ENCODE measurements around the gene TTPAL.

DNA sequence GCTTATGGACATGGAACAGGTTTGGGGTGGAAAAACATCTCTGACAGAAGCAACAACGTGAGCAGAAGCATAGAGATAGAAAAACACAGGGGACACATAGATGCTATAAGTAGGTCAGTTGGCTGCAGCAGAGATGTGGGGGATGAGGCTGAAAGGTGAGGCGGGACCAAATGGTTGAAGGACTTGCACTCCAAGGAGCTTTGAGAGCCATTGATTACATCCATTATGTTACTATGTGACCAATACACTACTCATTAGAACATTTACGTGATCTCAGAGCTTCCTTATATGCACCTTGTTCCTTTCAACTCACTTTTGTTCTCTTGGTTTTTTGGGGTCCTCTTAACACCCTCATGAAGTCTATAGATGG lies 47.9 kb upstream of the TTPAL start:
- TF ChIP-seq, protein P1, sequence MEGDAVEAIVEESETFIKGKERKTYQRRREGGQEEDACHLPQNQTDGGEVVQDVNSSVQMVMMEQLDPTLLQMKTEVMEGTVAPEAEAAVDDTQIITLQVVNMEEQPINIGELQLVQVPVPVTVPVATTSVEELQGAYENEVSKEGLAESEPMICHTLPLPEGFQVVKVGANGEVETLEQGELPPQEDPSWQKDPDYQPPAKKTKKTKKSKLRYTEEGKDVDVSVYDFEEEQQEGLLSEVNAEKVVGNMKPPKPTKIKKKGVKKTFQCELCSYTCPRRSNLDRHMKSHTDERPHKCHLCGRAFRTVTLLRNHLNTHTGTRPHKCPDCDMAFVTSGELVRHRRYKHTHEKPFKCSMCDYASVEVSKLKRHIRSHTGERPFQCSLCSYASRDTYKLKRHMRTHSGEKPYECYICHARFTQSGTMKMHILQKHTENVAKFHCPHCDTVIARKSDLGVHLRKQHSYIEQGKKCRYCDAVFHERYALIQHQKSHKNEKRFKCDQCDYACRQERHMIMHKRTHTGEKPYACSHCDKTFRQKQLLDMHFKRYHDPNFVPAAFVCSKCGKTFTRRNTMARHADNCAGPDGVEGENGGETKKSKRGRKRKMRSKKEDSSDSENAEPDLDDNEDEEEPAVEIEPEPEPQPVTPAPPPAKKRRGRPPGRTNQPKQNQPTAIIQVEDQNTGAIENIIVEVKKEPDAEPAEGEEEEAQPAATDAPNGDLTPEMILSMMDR (IDR thresholded peaks at IDR 0.05), result no peak
- no peak for TF ChIP-seq POLR2A (IDR thresholded peaks at IDR 0.05)
